ENCODE measurements around the gene LRMDA. TPM values are rescaled to one million over a fixed set of nuclear protein-coding genes. Genes with fewer than 3 reads are reported as not detected.

The LRMDA gene
- total and polyA plus RNA-seq, 2 of the 8 experiments (the other 6 are each of a cell fraction or from before 2014, with no cell fraction given): 0.86 to 2.8 TPM

DNA sequence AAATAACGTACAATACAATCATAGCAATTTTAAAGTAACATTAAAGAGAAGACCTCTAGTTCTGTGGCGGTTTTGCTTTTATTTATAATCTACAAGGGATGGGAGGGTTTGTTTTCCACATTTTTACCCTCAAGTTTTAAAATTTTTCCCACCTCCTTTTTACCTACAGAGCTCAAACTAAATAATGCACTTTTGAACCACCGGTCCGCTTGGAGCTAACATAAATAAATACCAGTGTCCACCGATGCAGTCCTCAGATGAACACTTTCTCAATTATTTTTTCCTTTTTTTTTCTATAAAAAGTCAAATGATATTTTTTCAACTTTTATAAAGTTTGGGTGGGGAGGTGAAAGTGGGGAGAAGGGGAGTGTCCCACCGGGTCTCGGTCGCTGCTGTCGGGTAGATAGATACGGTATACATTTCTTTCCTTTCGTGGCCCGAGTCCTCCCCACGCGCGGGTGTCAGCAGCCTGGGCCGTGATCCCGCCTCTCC is 33.2 kb upstream of the LRMDA start:
- no peak overlapping the region for H3K14ac ChIP-seq (ENCODE audit: insufficient read length)
- peaks cover 5 to 16% of the 10 kb centered on the region in 2 experiments for H4K20me1 ChIP-seq (replicated peaks in 1 of 2; ENCODE audit: control insufficient read depth in 1 of 2, insufficient read depth in 2 of 2, low read length in 2 of 2)
- peak overlapping the region; percentile 17 to 64 (median 28); a peak in 6 of 8 replicates for H3K4me3 ChIP-seq (ENCODE audit: extremely low read depth in 1 of 4, insufficient read depth in 2 of 4, low read depth in 3 of 4, low read length in 4 of 4)
- POLR2A ChIA-PET (ENCODE audit: partially characterized antibody): no interaction called here
- H4K91ac ChIP-seq (replicated peaks; ENCODE audit: insufficient read length, low read length): no peak overlapping the region
- no peaks in the 10 kb centered on the region for H3K9me3 ChIP-seq (ENCODE audit: insufficient read depth in 2 of 2, low read depth in 1 of 2, low read length in 1 of 2)
- H3K4me1 ChIP-seq (replicated peaks in 1 of 4; ENCODE audit: control insufficient read depth in 3 of 4, insufficient read depth in 4 of 4, low read length in 3 of 4): peaks cover 0 to 50% (median 22%) of the 10 kb centered on the region in 4 experiments; a peak in 6 of 7 replicates
- no peak overlapping the region for H2BK15ac ChIP-seq (ENCODE audit: low read length)
- 7% methylated on average over 12 of the region's 17 CpGs; no CpG with 5 or more reads in 1 of the 2 experiments for WGBS, 2 experiments (ENCODE audit: extremely low coverage in 1 of 2, insufficient coverage in 1 of 2, insufficient read length in 1 of 2, insufficient replicate concordance in 2 of 2, low coverage in 1 of 2, low lambda C conversion rate in 2 of 2, missing lambda C conversion rate in 1 of 2)
- peaks cover 34% of the 10 kb centered on the region; the same call in 1 of the 2 replicates for H3K23me2 ChIP-seq (ENCODE audit: low read depth, low read length)
- peaks cover 0 to 5% (median 0%) of the 10 kb centered on the region in 4 experiments; a peak in 1 of 8 replicates for H3K36me3 ChIP-seq (ENCODE audit: control insufficient read depth in 2 of 4, insufficient read depth in 4 of 4, low read length in 3 of 4)
- no peak overlapping the region for H4K8ac ChIP-seq (ENCODE audit: extremely low read depth, insufficient read depth, low read length)
- no peak overlapping the region for H3K23ac ChIP-seq (ENCODE audit: insufficient read length)
- H2AK5ac ChIP-seq (ENCODE audit: low read depth, low read length): no peak overlapping the region
- FAIRE-seq (no peak), DNase-seq (ENCODE audit: low read depth in 1 of 2, low spot score in 2 of 2) (no peak)
- H2BK12ac ChIP-seq (ENCODE audit: low read depth, low read length): no peak overlapping the region
- no peak overlapping the region for H3K4ac ChIP-seq (replicated peaks; ENCODE audit: insufficient read length, low read depth, low read length)
- no peak overlapping the region for H3K27ac ChIP-seq (ENCODE audit: low read depth, low read length)
- no peak overlapping the region for H3K9ac ChIP-seq (replicated peaks in 1 of 4; ENCODE audit: extremely low read depth in 1 of 4, low read depth in 3 of 4, low read length in 3 of 4)
- no peak overlapping the region for H2BK5ac ChIP-seq (ENCODE audit: low read depth, low read length)
- no peak for TF ChIP-seq RNF2 (IDR thresholded peaks at IDR 0.05; ENCODE audit: borderline replicate concordance, low read depth, low read length, missing control alignments, poor library complexity, severe bottlenecking)
- TF ChIP-seq BRCA1 (IDR thresholded peaks at IDR 0.05; ENCODE audit: low read depth, low read length): no peak
- no peak for TF ChIP-seq NANOG (IDR thresholded peaks at IDR 0.05; ENCODE audit: insufficient read depth, low read depth, low read length, poor library complexity, severe bottlenecking)
- no peak for TF ChIP-seq JUND (IDR thresholded peaks at IDR 0.05; ENCODE audit: low read length)
- TF ChIP-seq PHF8 (conservative IDR thresholded peaks at IDR 0.05; ENCODE audit: low read depth, low read length): no peak
- no peak for TF ChIP-seq GABPA (IDR thresholded peaks at IDR 0.05; ENCODE audit: borderline replicate concordance, insufficient read depth, low read length)
- TF ChIP-seq TEAD4 (IDR thresholded peaks at IDR 0.05; ENCODE audit: low read depth, low read length): no peak
- TF ChIP-seq SP4 (IDR thresholded peaks at IDR 0.05; ENCODE audit: low read length): no peak
- TF ChIP-seq SP1 (IDR thresholded peaks at IDR 0.05; ENCODE audit: low read depth, low read length): no peak
- TF ChIP-seq POU5F1 (IDR thresholded peaks at IDR 0.05; ENCODE audit: low read depth, low read length): no peak
- no peak for TF ChIP-seq SIX5 (IDR thresholded peaks at IDR 0.05; ENCODE audit: low read depth, low read length)
- TF ChIP-seq, protein P1, sequence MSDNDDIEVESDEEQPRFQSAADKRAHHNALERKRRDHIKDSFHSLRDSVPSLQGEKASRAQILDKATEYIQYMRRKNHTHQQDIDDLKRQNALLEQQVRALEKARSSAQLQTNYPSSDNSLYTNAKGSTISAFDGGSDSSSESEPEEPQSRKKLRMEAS (IDR thresholded peaks at IDR 0.05): no peak
- H2AFZ ChIP-seq (ENCODE audit: low read length): no peak overlapping the region
- no peak overlapping the region for H3K18ac ChIP-seq (ENCODE audit: extremely low read depth, low read length)
- H3K27me3 ChIP-seq (replicated peaks in 1 of 4; ENCODE audit: control insufficient read depth in 3 of 4, extremely low read depth in 1 of 4, insufficient read depth in 3 of 4, low read length in 3 of 4): peaks cover 76 to 99% (median 86%) of the 10 kb centered on the region in 4 experiments
- H2BK120ac ChIP-seq (replicated peaks; ENCODE audit: low read depth, low read length): no peak overlapping the region
- H3K79me2 ChIP-seq (ENCODE audit: control insufficient read depth in 1 of 2, insufficient read depth in 2 of 2, low read length in 2 of 2): no peaks in the 10 kb centered on the region
- peak overlapping the region; percentile 75 to 91 for H3K4me2 ChIP-seq (ENCODE audit: insufficient read depth in 1 of 2, low read depth in 2 of 2, low read length in 2 of 2)
- no peaks in the 10 kb centered on the region for H3K79me1 ChIP-seq (ENCODE audit: low read depth, low read length)
- H3K56ac ChIP-seq (replicated peaks; ENCODE audit: insufficient read length, low read depth, low read length): no peak overlapping the region
- H2BK20ac ChIP-seq (ENCODE audit: low read length): no peak overlapping the region
- H4K5ac ChIP-seq (ENCODE audit: insufficient read length, low read depth, low read length): no peak overlapping the region
- CTCF ChIA-PET (ENCODE audit: partially characterized antibody): interaction anchor here (0.7 to 2.9 kb wide), 6 partner anchors 41 to 905 kb away, joined by 3 to 8 read pairs (median 4); no protein-coding TSS in a partner anchor
